GM19468 (cell line): ENCODE data around the gene RRH.

Experiments
- ATAC-seq: cut with Tn5 transposase; IDR thresholded peaks from one replicate; pipeline ENCODE4 v1.9.1; 2021; ENCODE audit warnings: mild to moderate bottlenecking, moderate library complexity, moderate number of reproducible peaks; ENCODE audit not compliant: unreplicated experiment; ENCODE audit errors: extremely low read depth

The RRH gene

GRCh38 chr4:109879636-109880314 lies 52.0 kb downstream of the RRH start:
- ATAC-seq, result no peak

GRCh38 chr4:109886303-109886702 lies 58.5 kb downstream of the RRH start:
- ATAC-seq, result no peak

GRCh38 chr4:109887071-109887470 lies 59.3 kb downstream of the RRH start:
- ATAC-seq, result no peak

- no peak for ATAC-seq
Measured at GRCh38 chr4:109890076-109890475, 62.3 kb downstream of the RRH start.
